Right lobe of liver (tissue), 6 donors: ENCODE results near the gene OR1A2. TPM values are rescaled to one million over a fixed set of nuclear protein-coding genes. Genes with fewer than 3 reads are reported as not detected.
"Not testable (repeated sequence)": the region's sequence is repeated elsewhere in the genome, so short reads cannot be mapped to it uniquely, and the experiment has no call there.

Experiments used
- ATAC-seq, 4 donors: fragments of 200-7000 bp; cut with Tn5 transposase; one replicate each; pipeline ENCODE4 v1.9.1; 2020; ENCODE audit warnings: mild to moderate bottlenecking in 4 of 4, moderate library complexity in 4 of 4
- DNase-seq, 3 donors: peaks; one replicate each; pipeline ENCODE4 v3.0.0-alpha.2; 2020
- H3K27ac ChIP-seq, 3 donors: fragments of 200-600 bp; one replicate each; pipeline ENCODE4 v1.8.0; 2022
- H3K27me3 ChIP-seq, 2 donors: fragments of 200-600 bp; one replicate each; pipeline ENCODE4 v1.8.0; 2022
- H3K36me3 ChIP-seq, 4 donors: fragments of 200-600 bp; sonication (generic) in 1 of 4; one replicate each; pipeline versions ENCODE4 v1.5.1 to v1.8.0; 2017 to 2022; ENCODE audit warnings: control low read depth in 1 of 4
- H3K4me1 ChIP-seq, 4 donors: fragments of 200-600 bp; sonication (generic) in 1 of 4; one replicate each; pipeline versions ENCODE4 v1.5.1 to v1.8.0; 2017 to 2022; ENCODE audit warnings: control low read depth in 1 of 4
- H3K4me3 ChIP-seq, 3 donors: fragments of 200-600 bp; one replicate each; pipeline ENCODE4 v1.8.0; 2022
- H3K9me3 ChIP-seq, 4 donors: fragments of 200-600 bp; sonication (generic) in 1 of 4; one replicate each; pipeline versions ENCODE4 v1.5.1 to v1.8.0; 2017 to 2022; ENCODE audit warnings: control low read depth in 1 of 4
- POLR2A ChIP-seq: fragments of 450-650 bp; IDR thresholded peaks from one replicate; pipeline ENCODE4 v1.6.1; 2017; ENCODE audit warnings: antibody characterized with exemption, mild to moderate bottlenecking
- WGBS: methylation state at CpG from one replicate; pipeline ENCODE4 v1.1.6; 2018; ENCODE audit warnings: low coverage, low lambda C conversion rate; ENCODE audit not compliant: insufficient coverage; ENCODE audit errors: missing lambda C conversion rate; 5-methylcytosine and 5-hydroxymethylcytosine counted together
- intact Hi-C, 2 donors: fragments of 100-400 bp; cut with DNase I; formaldehyde crosslinking; loops; one replicate each; pipeline versions ENCODE4 v1.11.2 to v1.14.1; 2022
- total RNA-seq, 6 experiments: library from RNA; depleted of rRNA in 2 of 6; stranded (reverse); fragments of >200 nt in 2 of 6; fragmentation: NEBNext Ultra II Directional in 3 of 6; extraction: Animal tissue kit (Norgen Biotek cat#: 25700) in 3 of 6; gene quantifications; one replicate each; pipeline versions ENCODE4 v1.1.0 to v1.2.4, GENCODE V29; 2016 to 2023
- TF ChIP-seq, protein P1 (sequence below), 4 donors: fragments of 200-600 bp in 3 of 4; fragments of 450-650 bp in 1 of 4; IDR thresholded peaks; one replicate each; pipeline versions ENCODE4 v1.5.1 to v1.8.0; 2016 to 2022; ENCODE audit warnings: antibody characterized with exemption in 4 of 4, mild to moderate bottlenecking in 2 of 4
- donor health status: DM: no; HTN: yes; CAD: no.
- donor health status: DM: no; HTN: no; CAD: no.
- donor health status: DM: no; HTN: no; CAD: no.
- donor health status: DM: no; HTN: yes; CAD: no.
- donor health status: DM: no; HTN: yes; CAD: no.

Gene OR1A2
- total RNA-seq, 6 experiments from 2014 or later: not detected

GRCh38 chr17:3207367-3207766, 10.0 kb downstream of the OR1A2 start, which contains the start of gene OR1A1:
TSS of gene OR1A1 (plus strand) at chr17:3207667. CDS start at chr17:3215621, 7,954 bp downstream.
- TF ChIP-seq POLR2A: no peak
- TF ChIP-seq, protein P1, sequence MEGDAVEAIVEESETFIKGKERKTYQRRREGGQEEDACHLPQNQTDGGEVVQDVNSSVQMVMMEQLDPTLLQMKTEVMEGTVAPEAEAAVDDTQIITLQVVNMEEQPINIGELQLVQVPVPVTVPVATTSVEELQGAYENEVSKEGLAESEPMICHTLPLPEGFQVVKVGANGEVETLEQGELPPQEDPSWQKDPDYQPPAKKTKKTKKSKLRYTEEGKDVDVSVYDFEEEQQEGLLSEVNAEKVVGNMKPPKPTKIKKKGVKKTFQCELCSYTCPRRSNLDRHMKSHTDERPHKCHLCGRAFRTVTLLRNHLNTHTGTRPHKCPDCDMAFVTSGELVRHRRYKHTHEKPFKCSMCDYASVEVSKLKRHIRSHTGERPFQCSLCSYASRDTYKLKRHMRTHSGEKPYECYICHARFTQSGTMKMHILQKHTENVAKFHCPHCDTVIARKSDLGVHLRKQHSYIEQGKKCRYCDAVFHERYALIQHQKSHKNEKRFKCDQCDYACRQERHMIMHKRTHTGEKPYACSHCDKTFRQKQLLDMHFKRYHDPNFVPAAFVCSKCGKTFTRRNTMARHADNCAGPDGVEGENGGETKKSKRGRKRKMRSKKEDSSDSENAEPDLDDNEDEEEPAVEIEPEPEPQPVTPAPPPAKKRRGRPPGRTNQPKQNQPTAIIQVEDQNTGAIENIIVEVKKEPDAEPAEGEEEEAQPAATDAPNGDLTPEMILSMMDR (IDR thresholded peaks at IDR 0.05): no peak
- Histone ChIP-seq H3K36me3 (no peaks in the 10 kb centered on the region), H3K9me3 (no peaks in the 10 kb centered on the region), H3K4me1 (no peaks in the 10 kb centered on the region), H3K27me3 (no peaks in the 10 kb centered on the region), H3K27ac (no peak within 1 kb of the TSS), H3K4me3 (no peak within 1 kb of the TSS)
- DNase-seq: no peak
- ATAC-seq: no peak
- 68% methylated on average over 5 of the region's 7 CpGs for WGBS
- intact Hi-C loops: no loop called here

DNA sequence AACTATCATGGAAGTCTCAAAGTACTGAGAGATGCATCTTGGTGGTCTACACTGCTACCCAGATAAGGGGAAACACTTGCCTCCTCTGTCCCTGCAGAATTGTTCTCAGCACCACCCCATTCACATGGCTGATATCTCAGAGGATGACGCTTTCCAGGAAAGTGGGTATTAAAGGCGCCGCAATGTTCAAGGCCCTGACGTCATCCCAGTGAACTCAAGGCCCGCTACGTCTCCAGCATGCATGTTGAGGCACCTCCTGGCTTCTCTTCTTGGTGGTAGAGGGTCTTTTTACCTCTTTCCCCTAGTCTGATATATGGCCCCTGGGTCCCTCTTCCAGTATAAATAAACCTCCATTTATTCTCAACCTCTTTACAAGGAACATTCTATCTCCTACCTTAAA, 11.2 kb downstream of the OR1A2 start:
- ATAC-seq (no peak), DNase-seq (no peak)
- TF ChIP-seq, protein P1 (IDR thresholded peaks at IDR 0.05): no peak
- TF ChIP-seq POLR2A: no peak
- Histone ChIP-seq H3K36me3 (no peaks in the 10 kb centered on the region), H3K4me3 (no peak overlapping the region), H3K27ac (no peak overlapping the region), H3K27me3 (no peaks in the 10 kb centered on the region), H3K4me1 (no peaks in the 10 kb centered on the region), H3K9me3 (no peaks in the 10 kb centered on the region)
- 78% methylated on average over 6 of the region's 6 CpGs for WGBS
- intact Hi-C loops: no loop called here

- no peaks in the 10 kb centered on the region for H3K27me3 ChIP-seq
- H3K9me3 ChIP-seq: no peaks in the 10 kb centered on the region
- WGBS: 25% methylated on average over 3 of the region's 3 CpGs
- intact Hi-C loops: no loop called here
- ATAC-seq (no peak), DNase-seq (no peak)
- H3K4me3 ChIP-seq: no peak overlapping the region
- H3K36me3 ChIP-seq: no peaks in the 10 kb centered on the region
- H3K27ac ChIP-seq: no peak overlapping the region
- no peaks in the 10 kb centered on the region for H3K4me1 ChIP-seq
- TF ChIP-seq POLR2A: no peak
- TF ChIP-seq, protein P1 (IDR thresholded peaks at IDR 0.05): no peak
Measured at GRCh38 chr17:3213001-3213400, 15.7 kb downstream of the OR1A2 start.

DNA sequence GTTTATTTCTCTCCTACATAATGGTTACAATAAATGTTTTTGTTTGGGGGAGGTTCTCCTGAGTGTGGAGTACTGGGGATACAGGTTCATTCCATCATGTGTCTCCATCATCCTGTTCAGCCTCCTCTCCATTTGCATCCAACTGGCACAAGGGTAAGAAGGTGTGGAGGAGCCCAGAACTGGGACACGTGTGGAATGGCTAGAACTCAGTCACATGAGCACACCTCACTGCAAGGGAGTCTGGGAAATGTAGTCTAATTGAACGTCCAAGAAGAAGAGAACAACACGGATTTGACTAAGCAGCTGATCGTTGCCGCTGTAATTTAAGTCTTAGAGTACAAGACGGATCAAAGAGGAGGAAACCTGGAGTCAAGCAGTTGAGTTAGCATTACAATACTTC, 16.3 kb downstream of the OR1A2 start:
- ATAC-seq (no peak), DNase-seq (no peak)
- H3K4me3 ChIP-seq: no peak overlapping the region
- intact Hi-C loops: no loop called here
- H3K9me3 ChIP-seq: no peaks in the 10 kb centered on the region
- TF ChIP-seq, protein P1 (IDR thresholded peaks at IDR 0.05): no peak
- no peak for TF ChIP-seq POLR2A
- no peaks in the 10 kb centered on the region for H3K27me3 ChIP-seq
- no peaks in the 10 kb centered on the region for H3K4me1 ChIP-seq
- WGBS: 47% methylated on average over 6 of the region's 6 CpGs
- no peaks in the 10 kb centered on the region for H3K36me3 ChIP-seq
- H3K27ac ChIP-seq: no peak overlapping the region

DNA sequence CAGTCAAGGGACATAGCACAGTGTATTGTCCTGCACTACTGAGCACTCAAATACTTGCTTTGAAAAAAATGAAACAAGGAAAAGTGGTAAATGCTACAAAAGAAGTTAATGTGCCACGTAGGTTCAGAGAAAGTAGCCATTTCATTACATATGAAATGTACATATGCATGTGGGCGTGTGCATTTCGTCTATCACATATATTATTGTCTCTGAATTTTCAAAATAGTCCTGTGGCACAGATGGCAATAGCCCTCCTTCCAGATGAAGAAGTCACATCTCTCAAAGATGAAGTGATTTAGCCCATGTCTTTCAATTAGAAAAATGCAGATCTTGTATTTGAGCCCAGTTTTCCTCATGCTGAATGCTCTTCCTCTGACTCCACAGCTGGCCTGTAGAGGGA, 22.7 kb downstream of the OR1A2 start:
- H3K36me3 ChIP-seq, H3K27ac ChIP-seq, H3K4me1 ChIP-seq, H3K4me3 ChIP-seq, intact Hi-C loops, H3K9me3 ChIP-seq, ATAC-seq, DNase-seq, H3K27me3 ChIP-seq: not testable (repeated sequence)
- WGBS: 41% methylated on average over 3 of the region's 3 CpGs
